Pulmonary artery endothelial cell (primary cell): Measurements from ENCODE around the gene HSF2. TPM values are rescaled to one million over a fixed set of nuclear protein-coding genes. Genes with fewer than 3 reads are reported as not detected.

Experiments used
- DNase-seq: peaks from one replicate; pipeline ENCODE4 v3.0.0-alpha.2; 2011; ENCODE audit warnings: low read depth, low spot score
- total RNA-seq: library from RNA; depleted of rRNA; stranded (reverse); fragments of >200 nt; gene quantifications from 2 replicates; pipeline ENCODE4 v1.2.3, GENCODE V29; 2014

Gene HSF2
- total RNA-seq, 1 donor from 2014 or later, result 19.0 TPM

DNA sequence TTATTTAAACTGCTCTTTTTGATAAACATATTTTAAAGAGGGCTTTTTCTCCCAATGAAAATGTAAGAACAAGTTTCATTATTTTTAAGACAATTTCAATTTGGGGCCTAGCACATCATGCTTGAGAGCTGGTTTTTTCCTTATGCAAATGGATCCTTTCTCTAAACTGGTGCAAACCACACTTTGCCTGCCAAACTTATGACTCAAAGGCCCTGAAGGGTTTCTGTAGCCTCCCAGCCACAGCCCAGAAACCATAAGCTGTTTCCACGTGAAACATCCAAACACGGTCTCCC is 451 bp upstream of the HSF2 start:
- DNase-seq, result no peak

- no peak for DNase-seq
These were observed 634 bp downstream of the HSF2 start for GRCh38 chr6:122400121-122400450.

DNA sequence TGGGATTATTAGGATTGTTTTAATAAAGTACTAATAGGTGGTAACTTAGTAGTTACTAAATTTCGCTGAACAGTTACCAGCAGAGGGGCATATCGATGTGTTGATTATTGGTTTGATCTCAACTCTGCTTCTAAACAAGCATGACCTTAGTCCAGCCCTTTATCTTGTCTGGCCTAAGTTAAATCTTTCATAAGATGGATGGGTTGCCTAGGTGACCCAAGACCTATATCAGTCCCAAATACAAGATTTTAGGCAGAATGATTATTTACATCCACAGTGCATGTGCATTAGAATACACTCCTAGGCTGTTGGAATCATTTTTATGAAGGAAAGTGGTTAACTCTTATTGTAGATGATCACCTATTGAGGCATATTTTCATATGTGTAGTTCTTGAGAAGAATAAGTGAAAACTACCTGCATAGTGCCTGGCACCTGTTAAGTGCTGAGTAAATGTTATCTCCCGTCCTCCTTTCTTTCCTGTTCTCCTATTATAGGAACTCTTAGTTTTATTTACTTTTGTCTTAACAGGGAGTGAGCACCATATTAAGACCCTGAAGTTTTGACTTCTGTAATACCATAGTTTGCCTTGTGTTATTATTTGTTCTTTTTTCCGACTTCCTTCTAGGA is 1.1 kb downstream of the HSF2 start:
- no peak for DNase-seq

GRCh38 chr6:122401104-122401503 is 1.7 kb downstream of the HSF2 start:
- DNase-seq, result no peak

DNA sequence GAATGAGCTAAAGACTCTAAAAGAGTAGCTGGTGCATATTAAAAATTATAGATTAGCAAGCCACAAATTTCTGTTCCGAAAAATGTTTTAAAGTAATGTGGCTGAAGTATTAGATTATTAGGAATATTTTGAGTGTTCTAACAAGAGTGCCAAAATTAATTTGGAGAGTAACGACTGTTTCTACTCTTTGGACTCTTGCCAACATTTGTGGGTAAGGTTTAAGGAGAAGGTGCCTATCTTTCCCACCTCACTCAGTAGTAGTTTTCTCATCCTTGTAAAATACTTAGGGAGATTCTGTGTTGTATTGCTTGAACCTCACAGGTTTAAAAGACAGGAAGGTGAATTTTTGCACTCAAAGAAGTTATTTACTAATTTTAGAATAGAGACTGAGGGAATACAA is 5.0 kb downstream of the HSF2 start:
- DNase-seq, result no peak

GRCh38 chr6:122405417-122405816 is 6.0 kb downstream of the HSF2 start:
- no peak for DNase-seq

DNA sequence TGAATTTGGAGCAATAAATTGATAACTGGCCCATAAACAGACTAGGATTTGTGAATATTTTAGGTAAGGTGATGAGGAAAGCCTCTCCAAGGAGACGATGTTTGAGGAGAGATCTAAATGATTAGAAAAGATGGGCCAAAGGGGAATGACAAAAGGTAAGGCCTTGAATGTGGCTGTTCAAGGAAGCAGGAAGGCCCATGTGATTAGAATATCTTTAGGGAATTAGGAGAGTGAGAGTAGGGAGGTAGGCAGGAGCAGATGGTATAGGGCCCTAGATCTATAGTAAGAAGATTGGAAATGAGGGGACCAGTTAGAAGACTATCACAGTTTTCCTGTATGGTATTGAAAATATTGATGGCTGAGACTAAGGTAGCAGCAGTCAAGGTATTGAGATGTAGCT is 6.7 kb downstream of the HSF2 start:
- DNase-seq, result no peak

GRCh38 chr6:122407712-122408111 is 8.3 kb downstream of the HSF2 start:
- no peak for DNase-seq

DNA sequence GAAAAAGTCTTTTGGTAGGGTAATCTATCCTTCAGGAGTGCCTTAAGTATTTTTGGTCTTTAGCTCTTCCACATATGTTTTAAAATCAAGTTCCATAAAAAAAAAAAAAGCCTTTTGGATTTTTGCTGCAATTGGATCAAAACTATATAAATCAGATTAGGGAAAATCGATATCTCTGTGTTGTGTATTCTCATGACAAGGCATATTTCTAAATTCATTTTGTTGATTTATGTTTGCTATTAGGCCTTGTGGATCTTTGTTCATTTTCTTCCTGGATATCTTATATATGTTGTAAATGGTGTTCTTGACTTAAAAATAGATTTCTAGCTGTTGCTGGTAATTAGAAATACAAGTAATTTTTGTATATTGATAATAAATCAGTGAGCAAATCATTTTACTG is 8.8 kb downstream of the HSF2 start:
- DNase-seq, result no peak

DNA sequence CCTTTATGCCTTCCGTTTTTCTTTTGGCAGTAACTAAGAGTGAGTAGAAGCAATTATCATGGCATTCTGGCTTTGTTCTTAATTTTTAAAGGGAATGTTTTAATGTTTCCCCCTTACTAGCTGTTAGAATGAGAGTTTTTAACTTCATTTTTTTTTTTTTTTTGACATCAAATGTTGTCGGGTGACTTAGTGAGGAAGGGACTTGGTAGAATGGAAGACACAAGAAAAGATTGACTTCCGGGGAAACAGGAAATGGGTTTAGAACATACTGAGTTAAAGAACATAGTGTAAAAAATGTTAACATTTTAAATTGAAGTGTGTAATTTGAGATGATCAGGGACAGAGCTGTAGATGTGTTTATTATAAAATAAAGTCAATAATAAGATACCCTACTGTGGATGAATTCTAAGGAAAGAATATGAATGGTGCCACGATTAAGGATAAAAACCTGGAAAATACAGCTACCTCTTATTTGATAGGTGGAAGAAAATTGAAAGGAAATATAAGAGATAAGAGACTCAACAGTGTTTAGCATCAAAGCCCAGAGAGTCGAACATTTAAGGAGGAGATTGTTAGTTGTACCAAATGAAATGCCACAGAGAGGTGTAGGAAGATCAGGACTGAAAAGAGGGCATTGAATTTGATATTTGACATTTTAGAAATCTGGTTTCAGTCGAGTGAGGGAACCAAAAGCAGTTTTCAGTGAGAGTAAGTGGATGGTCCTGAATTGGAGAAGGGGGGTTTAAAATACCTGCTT is 9.4 kb downstream of the HSF2 start:
- no peak for DNase-seq

DNA sequence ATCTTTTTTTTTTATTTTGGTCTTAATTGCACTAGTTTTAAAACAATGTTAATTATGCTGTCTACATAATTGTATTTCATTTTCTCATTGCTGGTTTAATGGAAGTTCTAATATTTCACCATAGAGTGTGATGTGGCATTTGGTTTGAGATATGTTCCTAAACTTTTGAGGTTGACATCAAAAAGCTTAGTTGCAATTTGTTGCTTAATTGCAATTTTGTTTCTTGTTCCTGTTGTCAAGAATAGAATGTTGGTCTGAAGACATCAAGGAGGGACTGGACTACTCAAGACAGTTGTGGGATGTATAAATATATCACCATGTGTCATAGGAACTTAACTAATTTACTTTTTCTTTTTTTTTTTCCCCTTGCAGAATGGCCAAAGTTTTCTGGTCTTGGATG is 12.5 kb downstream of the HSF2 start:
- DNase-seq, result no peak

DNA sequence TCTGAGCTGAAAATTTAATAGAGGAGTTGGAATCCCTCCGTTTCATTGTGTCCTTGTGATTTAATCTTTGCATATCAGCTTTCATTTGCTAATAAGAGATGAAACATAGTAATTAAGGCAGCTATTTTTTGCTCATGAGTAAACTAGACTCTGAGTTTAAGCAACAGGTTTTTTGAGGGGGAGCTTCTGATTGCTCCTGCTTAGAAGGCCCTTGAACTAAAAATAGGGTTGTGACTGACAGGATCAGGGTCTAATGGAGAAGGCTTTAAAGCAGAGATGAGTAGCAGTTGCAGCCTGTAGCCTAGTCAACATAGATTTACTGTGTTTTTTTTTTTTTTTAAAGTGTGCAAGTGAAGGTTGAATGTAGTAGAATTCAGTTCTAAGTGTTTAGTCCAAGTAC is 17.4 kb downstream of the HSF2 start:
- DNase-seq, result no peak

DNA sequence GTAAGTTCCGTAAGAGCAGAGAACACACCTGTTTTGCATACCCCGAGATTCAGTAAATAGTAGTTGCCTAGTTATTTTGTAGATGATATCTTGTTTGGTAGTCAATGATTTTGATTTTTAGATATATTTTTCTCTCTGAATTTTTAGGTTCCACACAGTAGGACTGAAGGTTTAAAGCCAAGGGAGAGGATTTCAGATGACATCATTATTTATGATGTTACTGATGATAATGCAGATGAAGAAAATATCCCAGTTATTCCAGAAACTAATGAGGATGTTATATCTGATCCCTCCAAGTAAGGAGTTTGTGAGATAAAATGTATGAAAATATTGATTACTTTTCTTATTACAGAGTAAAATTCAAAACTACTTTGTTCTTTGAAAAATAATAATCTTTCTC is 22.6 kb downstream of the HSF2 start:
- DNase-seq, result no peak

DNA sequence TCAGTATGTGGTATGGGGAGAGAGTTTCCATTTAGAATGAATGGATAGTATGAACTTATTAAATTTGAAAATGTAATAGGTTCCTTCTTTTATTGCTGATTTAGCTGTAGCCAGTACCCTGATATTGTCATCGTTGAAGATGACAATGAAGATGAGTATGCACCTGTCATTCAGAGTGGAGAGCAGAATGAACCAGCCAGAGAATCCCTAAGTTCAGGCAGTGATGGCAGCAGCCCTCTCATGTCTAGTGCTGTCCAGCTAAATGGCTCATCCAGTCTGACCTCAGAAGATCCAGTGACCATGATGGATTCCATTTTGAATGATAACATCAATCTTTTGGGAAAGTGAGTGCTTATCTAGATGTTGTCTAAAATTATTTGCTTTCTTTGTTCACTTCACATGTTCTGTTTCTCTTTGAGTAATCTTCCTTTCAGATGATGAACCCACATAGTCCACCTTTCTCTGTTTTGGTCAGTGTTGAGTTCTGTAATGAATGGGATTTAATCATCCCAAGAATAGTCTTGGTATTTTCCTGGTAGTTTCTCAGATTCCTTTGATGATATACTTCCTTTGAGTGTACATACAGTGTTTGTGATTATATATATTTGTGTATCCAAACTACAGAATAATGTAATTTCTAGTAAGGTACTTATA is 23.3 kb downstream of the HSF2 start:
- no peak for DNase-seq

DNA sequence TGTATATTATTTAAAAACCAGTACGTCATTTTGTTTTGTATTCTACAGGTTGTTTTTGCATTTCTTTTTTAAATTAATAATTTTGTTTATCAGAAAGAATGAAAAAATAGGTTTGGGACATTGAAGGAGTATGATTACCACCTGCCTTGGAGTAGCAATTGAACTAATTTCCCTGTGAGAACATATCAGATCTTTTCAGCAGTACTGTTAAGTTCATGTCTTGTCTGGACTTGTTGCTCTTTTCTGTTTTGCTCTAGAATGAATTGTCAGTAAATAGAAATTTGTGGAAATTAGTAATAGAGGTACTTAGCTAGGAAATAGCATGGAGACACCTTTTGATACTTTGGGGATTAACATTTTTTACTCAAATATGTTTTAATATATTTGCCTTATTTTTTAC is 24.3 kb downstream of the HSF2 start:
- no peak for DNase-seq

DNA sequence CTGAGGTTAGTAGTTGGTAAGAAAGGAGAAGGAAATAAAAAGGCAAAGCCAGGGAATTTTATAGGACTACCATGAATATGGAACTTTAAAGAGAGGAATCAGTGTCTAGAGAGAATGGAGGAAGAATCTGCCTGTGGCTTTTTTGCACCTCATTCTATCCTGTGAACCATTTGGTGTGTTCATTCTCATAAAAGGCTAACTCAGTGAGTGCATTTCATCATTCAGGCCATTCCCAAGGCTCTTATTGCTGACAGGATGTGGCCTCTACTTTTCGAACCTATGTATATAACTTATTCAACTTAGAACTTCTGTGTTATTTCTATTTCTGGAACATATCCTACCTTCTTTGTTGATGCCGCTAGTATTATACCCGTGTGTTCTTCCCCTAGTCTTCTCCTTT is 27.1 kb downstream of the HSF2 start:
- no peak for DNase-seq

- DNase-seq, result no peak
These were observed 29.3 kb downstream of the HSF2 start for GRCh38 chr6:122428781-122429180.

- DNase-seq, result no peak
These were observed 29.9 kb downstream of the HSF2 start for GRCh38 chr6:122429323-122429722.

- DNase-seq, result no peak
These were observed 32.3 kb downstream of the HSF2 start for GRCh38 chr6:122431780-122432179.

GRCh38 chr6:122432816-122433215 is 33.4 kb downstream of the HSF2 start:
- DNase-seq, result no peak

DNA sequence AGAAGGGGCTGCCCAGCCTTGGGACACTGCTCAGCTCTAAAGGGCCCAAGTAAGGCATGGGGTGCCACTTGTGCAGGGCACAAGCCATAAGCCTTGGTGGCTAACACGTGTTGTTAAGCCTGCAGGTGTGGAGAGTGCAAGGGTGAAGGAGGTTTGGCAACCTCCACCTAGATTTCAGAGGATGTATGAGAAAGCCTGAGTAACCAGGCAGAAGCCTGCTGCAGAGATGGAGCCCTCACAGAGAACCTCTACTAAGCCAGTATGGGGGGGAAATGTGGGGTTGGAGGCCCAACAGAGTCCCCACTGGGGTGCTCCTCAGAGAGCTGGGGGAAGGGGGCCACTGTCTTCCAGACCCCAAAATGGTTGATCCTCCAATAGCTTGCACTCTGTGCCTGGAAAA is 39.5 kb downstream of the HSF2 start:
- DNase-seq, result no peak

DNA sequence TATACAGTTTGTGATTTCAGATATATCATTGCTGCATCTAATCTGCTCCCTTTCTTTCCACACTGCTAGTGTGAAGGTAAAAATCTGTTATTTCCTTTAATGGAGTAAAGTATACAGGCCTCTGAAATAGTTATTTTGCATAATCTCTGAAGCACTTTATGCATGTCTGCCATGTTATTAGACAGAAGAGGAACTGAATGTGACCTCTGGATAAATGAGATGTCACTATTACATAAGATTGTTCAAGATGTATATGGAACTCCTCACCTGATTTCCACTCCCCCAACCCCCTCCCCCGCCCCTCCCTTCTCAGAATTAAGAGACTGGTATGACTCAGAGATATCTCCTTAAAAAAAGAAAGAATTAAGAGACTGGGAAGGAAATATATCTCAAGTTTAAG is 45.8 kb downstream of the HSF2 start:
- DNase-seq, result no peak

DNA sequence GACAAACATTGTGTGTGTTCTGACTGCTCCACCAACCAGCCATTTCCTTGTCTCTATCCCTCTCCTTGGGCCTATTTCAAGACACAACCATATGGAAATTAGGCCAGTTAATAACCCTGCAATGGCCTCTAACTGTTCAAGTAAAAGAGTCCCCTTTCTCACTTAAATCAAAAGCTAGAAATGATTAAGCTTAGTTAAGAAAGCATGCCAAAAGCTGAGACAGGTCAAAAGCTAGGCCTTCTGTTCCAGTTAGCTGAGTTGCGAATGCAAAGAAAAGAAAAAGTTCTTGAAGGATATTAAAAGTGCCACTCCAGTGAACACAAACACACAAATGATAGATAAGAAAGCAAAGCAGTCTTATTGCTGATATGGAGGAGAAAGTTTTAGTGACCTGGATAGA is 49.6 kb downstream of the HSF2 start:
- no peak for DNase-seq
